Esophagus muscularis mucosa (tissue), 4 donors: Measurements from ENCODE around the gene THRB. TPM values are rescaled to one million over a fixed set of nuclear protein-coding genes. Genes with fewer than 3 reads are reported as not detected.

Experiments used
- DNase-seq: peaks from one replicate; pipeline ENCODE4 v3.0.0-alpha.2; 2017; ENCODE audit errors: extremely low spot score
- H3K27ac ChIP-seq, 4 donors: fragments of 200-600 bp; sonication (generic); replicated peaks in 1 of 4; 1 replicate in 3 of 4; 2 replicates in 1 of 4; pipeline ENCODE4 v1.5.1; 2016 to 2019; ENCODE audit warnings: mild to moderate bottlenecking in 1 of 4
- H3K27me3 ChIP-seq, 4 donors: fragments of 200-600 bp; sonication (generic); one replicate each; pipeline versions ENCODE4 v1.5.1 to v1.6.0; 2016 to 2019
- H3K36me3 ChIP-seq, 4 donors: fragments of 200-600 bp; sonication (generic); one replicate each; pipeline ENCODE4 v1.5.1; 2016 to 2019
- H3K4me1 ChIP-seq, 4 donors: fragments of 200-600 bp; sonication (generic); one replicate each; pipeline ENCODE4 v1.5.1; 2016 to 2019
- H3K4me3 ChIP-seq, 4 donors: fragments of 200-600 bp; sonication (generic); 1 replicate in 2 of 4; 2 replicates in 2 of 4; pipeline ENCODE4 v1.5.1; 2016 to 2019; ENCODE audit warnings: mild to moderate bottlenecking in 4 of 4, moderate library complexity in 1 of 4
- H3K9me3 ChIP-seq, 4 donors: fragments of 200-600 bp; sonication (generic); 1 replicate in 3 of 4; 2 replicates in 1 of 4; pipeline ENCODE4 v1.5.1; 2016 to 2019
- CTCF ChIP-seq, 3 experiments: fragments of 200-600 bp in 2 of 3; fragments of 450-650 bp in 1 of 3; sonication (generic) in 2 of 3; IDR thresholded peaks; one replicate each; pipeline ENCODE4 v1.5.1; 2017 to 2019; ENCODE audit warnings: antibody characterized with exemption in 3 of 3, mild to moderate bottlenecking in 2 of 3, moderate library complexity in 1 of 3
- EP300 ChIP-seq: sonication (generic); formaldehyde crosslinking; IDR thresholded peaks from one replicate; pipeline ENCODE4 v1.6.1; 2017; ENCODE audit warnings: antibody characterized with exemption
- POLR2A ChIP-seq: fragments of 450-650 bp; IDR thresholded peaks from one replicate; pipeline ENCODE4 v1.6.1; 2017; ENCODE audit warnings: antibody characterized with exemption, moderate library complexity, mild to moderate bottlenecking, low read depth
- POLR2AphosphoS5 ChIP-seq, 2 donors: sonication (generic); formaldehyde crosslinking; IDR thresholded peaks; one replicate each; pipeline ENCODE4 v1.6.1; 2017; ENCODE audit warnings: antibody characterized with exemption in 2 of 2
- WGBS: methylation state at CpG from one replicate; pipeline ENCODE4 v1.1.5; 2018; 5-methylcytosine and 5-hydroxymethylcytosine counted together
- intact Hi-C: fragments of 100-400 bp; cut with DNase I; formaldehyde crosslinking; loops from one replicate; pipeline ENCODE4 v1.15.1; 2023
- total RNA-seq, 4 donors: library from RNA; depleted of rRNA; stranded (reverse); fragments of >200 nt; gene quantifications; one replicate each; pipeline versions ENCODE4 v1.1.0 to v1.2.1, GENCODE V29; 2016

The THRB gene
- total RNA-seq, 4 donors from 2014 or later, result 31.5 to 68.6 (median 39.3) TPM

- DNase-seq, result no peak
- H3K36me3 ChIP-seq, result no peaks in the 10 kb centered on the region
- H3K27me3 ChIP-seq, result no peaks in the 10 kb centered on the region
- H3K27ac ChIP-seq, result no peak overlapping the region
- intact Hi-C loops, result no loop called here
- TF ChIP-seq POLR2A (no peak), CTCF (IDR thresholded peaks at IDR 0.05) (no peak), EP300 (no peak), POLR2AphosphoS5 (IDR thresholded peaks at IDR 0.05) (no peak)
- H3K4me3 ChIP-seq, result no peak overlapping the region
- WGBS, result 64% methylated on average over 5 of the region's 5 CpGs
- H3K4me1 ChIP-seq, result peaks cover 0 to 5% (median 2%) of the 10 kb centered on the region in 4 donors
- H3K9me3 ChIP-seq, result peaks cover 0 to 7% (median 0%) of the 10 kb centered on the region in 4 donors
These were observed 294.8 kb downstream of the THRB start for GRCh38 chr3:24199775-24200247.

- Histone ChIP-seq H3K4me1 (peaks cover 0 to 5% (median 2%) of the 10 kb centered on the region in 4 donors), H3K9me3 (peaks cover 0 to 7% (median 0%) of the 10 kb centered on the region in 4 donors), H3K27ac (no peak overlapping the region), H3K27me3 (no peaks in the 10 kb centered on the region), H3K4me3 (no peak overlapping the region), H3K36me3 (no peaks in the 10 kb centered on the region)
- no peak for DNase-seq
- TF ChIP-seq CTCF (IDR thresholded peaks at IDR 0.05) (no peak), POLR2AphosphoS5 (IDR thresholded peaks at IDR 0.05) (no peak), EP300 (no peak), POLR2A (no peak)
- 84% methylated on average over 2 of the region's 2 CpGs for WGBS
- intact Hi-C loops, result no loop called here
These were observed 295.4 kb downstream of the THRB start for GRCh38 chr3:24199300-24199699.

GRCh38 chr3:24198728-24199127 is 295.9 kb downstream of the THRB start:
- Histone ChIP-seq H3K4me3 (no peak overlapping the region), H3K9me3 (peaks cover 0 to 2% (median 0%) of the 10 kb centered on the region in 4 donors), H3K36me3 (no peaks in the 10 kb centered on the region), H3K27me3 (no peaks in the 10 kb centered on the region), H3K4me1 (peaks cover 0 to 5% (median 2%) of the 10 kb centered on the region in 4 donors), H3K27ac (no peak overlapping the region)
- intact Hi-C loops, result no loop called here
- 87% methylated on average over 1 of the region's 1 CpG for WGBS
- TF ChIP-seq EP300, result no peak
- no peak for TF ChIP-seq POLR2AphosphoS5 (IDR thresholded peaks at IDR 0.05)
- TF ChIP-seq CTCF (IDR thresholded peaks at IDR 0.05), result no peak
- no peak for TF ChIP-seq POLR2A
- DNase-seq, result no peak

- no peak for DNase-seq
- no peaks in the 10 kb centered on the region for H3K36me3 ChIP-seq
- peaks cover 0 to 5% (median 2%) of the 10 kb centered on the region in 4 donors for H3K4me1 ChIP-seq
- WGBS, result 92% methylated on average over 5 of the region's 5 CpGs
- TF ChIP-seq POLR2A (no peak), EP300 (no peak), POLR2AphosphoS5 (IDR thresholded peaks at IDR 0.05) (no peak), CTCF (IDR thresholded peaks at IDR 0.05) (no peak)
- H3K27ac ChIP-seq, result no peak overlapping the region
- H3K27me3 ChIP-seq, result no peaks in the 10 kb centered on the region
- intact Hi-C loops, result no loop called here
- H3K9me3 ChIP-seq, result no peaks in the 10 kb centered on the region
- H3K4me3 ChIP-seq, result no peak overlapping the region
These were observed 296.8 kb downstream of the THRB start for GRCh38 chr3:24197809-24198208.

- no peak for DNase-seq
- H3K4me3 ChIP-seq, result no peak overlapping the region
- TF ChIP-seq CTCF (IDR thresholded peaks at IDR 0.05) (no peak), POLR2A (no peak), POLR2AphosphoS5 (IDR thresholded peaks at IDR 0.05) (no peak), EP300 (no peak)
- intact Hi-C loops, result no loop called here
- no peaks in the 10 kb centered on the region for H3K36me3 ChIP-seq
- no peaks in the 10 kb centered on the region for H3K9me3 ChIP-seq
- H3K27me3 ChIP-seq, result no peaks in the 10 kb centered on the region
- no peak overlapping the region for H3K27ac ChIP-seq
- peaks cover 0 to 8% (median 4%) of the 10 kb centered on the region in 4 donors for H3K4me1 ChIP-seq
These were observed 298.1 kb downstream of the THRB start for GRCh38 chr3:24196526-24196925.
